CD14-positive monocyte (primary cell): ENCODE data around the gene EXOC8. TPM values are rescaled to one million over a fixed set of nuclear protein-coding genes. Genes with fewer than 3 reads are reported as not detected.

ENCODE experiments used
- DNase-seq, 3 donors: peaks; one replicate each; pipeline ENCODE4 v3.0.0-alpha.2; 2011 to 2022
- H2AFZ ChIP-seq: 2 replicates; pipeline ENCODE4 v1.6.0; 2012; ENCODE audit warnings: mild to moderate bottlenecking, low read depth, low read length, inconsistent platforms; ENCODE audit not compliant: insufficient read depth, poor library complexity, severe bottlenecking
- H3K27ac ChIP-seq, 2 donors: 1 replicate in 1 of 2; 2 replicates in 1 of 2; pipeline ENCODE4 v1.5.1; 2012 to 2013; ENCODE audit warnings: low read length in 2 of 2, control low read depth in 1 of 2, inconsistent platforms in 1 of 2, low read depth in 1 of 2, mild to moderate bottlenecking in 1 of 2
- H3K27me3 ChIP-seq, 2 donors: one replicate each; pipeline versions ENCODE4 v1.6.0 to v1.6.1; 2011 to 2013; ENCODE audit warnings: low read length in 2 of 2; ENCODE audit not compliant: control insufficient read depth in 2 of 2, insufficient read depth in 2 of 2
- H3K36me3 ChIP-seq, 2 donors: replicated peaks in 1 of 2; 1 replicate in 1 of 2; 2 replicates in 1 of 2; pipeline versions ENCODE4 v1.5.1 to v1.6.1; 2012 to 2013; ENCODE audit warnings: low read length in 2 of 2, control low read depth in 1 of 2, inconsistent platforms in 1 of 2, mild to moderate bottlenecking in 1 of 2; ENCODE audit not compliant: insufficient read depth in 2 of 2, control insufficient read depth in 1 of 2
- H3K4me1 ChIP-seq, 2 donors: 1 replicate in 1 of 2; 2 replicates in 1 of 2; pipeline versions ENCODE4 v1.5.1 to v1.6.1; 2012 to 2013; ENCODE audit warnings: low read length in 2 of 2, control low read depth in 1 of 2, inconsistent platforms in 1 of 2, mild to moderate bottlenecking in 1 of 2, moderate library complexity in 1 of 2; ENCODE audit not compliant: insufficient read depth in 2 of 2, control insufficient read depth in 1 of 2
- H3K4me2 ChIP-seq: replicated peaks from 2 replicates; pipeline ENCODE3; 2012; ENCODE audit warnings: low read length, moderate library complexity, mild to moderate bottlenecking; ENCODE audit not compliant: poor library complexity, severe bottlenecking; ENCODE audit errors: extremely low read depth
- H3K4me3 ChIP-seq, 3 experiments: fragments of 200-600 bp in 1 of 3; sonication (generic) in 1 of 3; replicated peaks in 1 of 3; 1 replicate in 2 of 3; 2 replicates in 1 of 3; pipeline ENCODE4 v1.5.1; 2011 to 2013; ENCODE audit warnings: low read length in 3 of 3, mild to moderate bottlenecking in 3 of 3, control low read depth in 2 of 3, low read depth in 2 of 3, inconsistent platforms in 1 of 3, moderate library complexity in 1 of 3
- H3K79me2 ChIP-seq: 2 replicates; pipeline ENCODE4 v1.6.0; 2012; ENCODE audit warnings: mild to moderate bottlenecking, control low read depth, inconsistent platforms, low read length, moderate library complexity; ENCODE audit not compliant: insufficient read depth
- H3K9ac ChIP-seq: 2 replicates; pipeline ENCODE4 v1.6.0; 2017; ENCODE audit warnings: low read length, mild to moderate bottlenecking; ENCODE audit not compliant: insufficient read depth, poor library complexity, severe bottlenecking
- H3K9me3 ChIP-seq, 2 donors: replicated peaks in 1 of 2; 1 replicate in 1 of 2; 2 replicates in 1 of 2; pipeline versions ENCODE4 v1.5.1 to v1.6.1; 2012 to 2013; ENCODE audit warnings: low read length in 2 of 2, control low read depth in 1 of 2; ENCODE audit not compliant: control insufficient read depth in 1 of 2, insufficient read depth in 1 of 2
- H4K20me1 ChIP-seq: 2 replicates; pipeline ENCODE4 v1.6.0; 2012; ENCODE audit warnings: mild to moderate bottlenecking, low read length, control low read depth, moderate library complexity; ENCODE audit not compliant: insufficient read depth
- H3K27ac Mint-ChIP-seq, 7 donors: one replicate each; pipeline ENCODE4 v1.8.0; 2020; ENCODE audit warnings: mild to moderate bottlenecking in 7 of 7, mixed read lengths in 7 of 7, moderate library complexity in 6 of 7, inconsistent platforms in 2 of 7
- H3K27me3 Mint-ChIP-seq, 3 donors: one replicate each; pipeline ENCODE4 v1.8.0; 2021 to 2022; ENCODE audit warnings: low read depth in 3 of 3, mild to moderate bottlenecking in 3 of 3, mixed read lengths in 3 of 3, moderate library complexity in 3 of 3, inconsistent platforms in 1 of 3
- H3K36me3 Mint-ChIP-seq, 2 donors: one replicate each; pipeline ENCODE4 v1.8.0; 2020; ENCODE audit warnings: mixed read lengths in 2 of 2, inconsistent platforms in 1 of 2, mild to moderate bottlenecking in 1 of 2
- H3K4me1 Mint-ChIP-seq: one replicate; pipeline ENCODE4 v1.8.0; 2020; ENCODE audit warnings: mild to moderate bottlenecking, mixed read lengths
- H3K4me3 Mint-ChIP-seq, 2 donors: one replicate each; pipeline ENCODE4 v1.8.0; 2020; ENCODE audit warnings: mild to moderate bottlenecking in 2 of 2, mixed read lengths in 2 of 2, moderate library complexity in 1 of 2
- H3K9me3 Mint-ChIP-seq, 7 donors: one replicate each; pipeline ENCODE4 v1.8.0; 2020 to 2022; ENCODE audit warnings: mixed read lengths in 7 of 7, mild to moderate bottlenecking in 6 of 7, moderate library complexity in 6 of 7, inconsistent platforms in 2 of 7
- WGBS: methylation state at CpG from one replicate; pipeline ENCODE4 v1.1.5; 2013; ENCODE audit warnings: missing lambda C conversion rate; ENCODE audit not compliant: insufficient coverage; 5-methylcytosine and 5-hydroxymethylcytosine counted together
- intact Hi-C, 2 donors: fragments of 100-400 bp; cut with micrococcal nuclease; formaldehyde crosslinking; loops; one replicate each; pipeline versions ENCODE4 v1.15.0 to v1.15.1; 2023
- polyA plus RNA-seq, 3 donors: library from polyadenylated mRNA; depleted of rRNA in 1 of 3; unstranded in 2 of 3; stranded (reverse) in 1 of 3; fragments of 300-500 nt in 2 of 3; fragments of >200 nt in 1 of 3; fragmentation: Illumina TruSeq in 2 of 3; gene quantifications; 1 replicate in 2 of 3; 2 replicates in 1 of 3; pipeline ENCODE4 v1.2.3, GENCODE V29; 2012 to 2021
- TF ChIP-seq, protein P1 (sequence below): fragments of 200-600 bp; IDR thresholded peaks from one replicate; pipeline ENCODE4 v1.8.0; 2022; ENCODE audit warnings: antibody characterized with exemption, mild to moderate bottlenecking

The EXOC8 gene
- polyA plus RNA-seq, 3 donors = 2.8 to 7.8 (median 3.1) TPM

DNA sequence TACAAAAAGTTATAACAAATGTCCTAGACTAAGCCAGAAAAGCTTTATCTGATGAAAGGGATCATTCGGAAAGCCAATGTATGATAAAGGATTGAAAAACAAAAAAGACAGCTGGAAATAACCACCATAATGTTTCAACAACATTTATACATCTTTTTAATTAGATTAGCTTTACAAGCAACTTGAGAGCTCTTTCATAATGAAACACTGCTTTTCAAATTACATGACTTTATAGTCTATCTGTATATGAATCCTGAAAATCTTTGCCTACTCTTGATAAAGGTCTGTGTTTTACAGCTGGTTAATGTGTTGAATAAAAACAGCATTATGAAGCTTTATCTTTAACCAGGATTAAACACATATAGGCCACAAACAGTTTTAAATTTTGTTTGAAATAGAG, 26.0 kb upstream of the EXOC8 start:
- no peak overlapping the region for H3K27ac Mint-ChIP-seq
- peaks cover 25% of the 10 kb centered on the region for H4K20me1 ChIP-seq
- no peak overlapping the region for H3K4me2 ChIP-seq
- DNase-seq = no peak
- H3K36me3 Mint-ChIP-seq = peaks cover 50 to 63% of the 10 kb centered on the region in 2 donors
- peaks cover 7% of the 10 kb centered on the region for H3K4me1 Mint-ChIP-seq
- no peaks in the 10 kb centered on the region for H3K27me3 ChIP-seq
- H3K36me3 ChIP-seq = peaks cover 36 to 75% of the 10 kb centered on the region in 2 donors
- intact Hi-C loops = no loop called here
- H3K4me3 Mint-ChIP-seq = no peak overlapping the region
- no peak overlapping the region for H2AFZ ChIP-seq
- no peaks in the 10 kb centered on the region for H3K9me3 Mint-ChIP-seq
- no CpG with 5 or more reads among the region's 1 CpG for WGBS
- H3K9ac ChIP-seq = no peak overlapping the region
- no peaks in the 10 kb centered on the region for H3K27me3 Mint-ChIP-seq
- peaks cover 0 to 9% of the 10 kb centered on the region in 2 donors for H3K4me1 ChIP-seq
- H3K9me3 ChIP-seq = no peaks in the 10 kb centered on the region
- H3K4me3 ChIP-seq = no peak overlapping the region
- TF ChIP-seq, protein P1, sequence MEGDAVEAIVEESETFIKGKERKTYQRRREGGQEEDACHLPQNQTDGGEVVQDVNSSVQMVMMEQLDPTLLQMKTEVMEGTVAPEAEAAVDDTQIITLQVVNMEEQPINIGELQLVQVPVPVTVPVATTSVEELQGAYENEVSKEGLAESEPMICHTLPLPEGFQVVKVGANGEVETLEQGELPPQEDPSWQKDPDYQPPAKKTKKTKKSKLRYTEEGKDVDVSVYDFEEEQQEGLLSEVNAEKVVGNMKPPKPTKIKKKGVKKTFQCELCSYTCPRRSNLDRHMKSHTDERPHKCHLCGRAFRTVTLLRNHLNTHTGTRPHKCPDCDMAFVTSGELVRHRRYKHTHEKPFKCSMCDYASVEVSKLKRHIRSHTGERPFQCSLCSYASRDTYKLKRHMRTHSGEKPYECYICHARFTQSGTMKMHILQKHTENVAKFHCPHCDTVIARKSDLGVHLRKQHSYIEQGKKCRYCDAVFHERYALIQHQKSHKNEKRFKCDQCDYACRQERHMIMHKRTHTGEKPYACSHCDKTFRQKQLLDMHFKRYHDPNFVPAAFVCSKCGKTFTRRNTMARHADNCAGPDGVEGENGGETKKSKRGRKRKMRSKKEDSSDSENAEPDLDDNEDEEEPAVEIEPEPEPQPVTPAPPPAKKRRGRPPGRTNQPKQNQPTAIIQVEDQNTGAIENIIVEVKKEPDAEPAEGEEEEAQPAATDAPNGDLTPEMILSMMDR = no peak
- H3K79me2 ChIP-seq = no peaks in the 10 kb centered on the region
- no peak overlapping the region for H3K27ac ChIP-seq

DNA sequence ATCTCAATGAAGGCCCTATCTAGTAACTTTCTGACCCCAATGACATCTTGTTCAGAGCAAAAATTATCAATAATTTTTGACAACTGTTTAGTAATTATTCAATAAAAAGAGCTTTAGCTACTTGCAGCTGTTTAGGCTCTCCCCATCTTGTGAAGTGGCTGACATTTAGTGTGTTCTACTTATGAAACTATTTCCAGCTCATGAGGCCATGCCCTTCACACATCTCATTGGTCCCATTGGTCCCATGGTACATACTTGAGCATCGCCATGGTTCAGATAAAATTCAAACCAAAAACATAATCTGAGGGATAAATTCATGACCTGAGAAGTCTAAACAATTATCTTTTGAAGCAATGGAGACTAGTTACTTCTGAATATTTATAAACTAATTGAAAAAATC, 24.7 kb upstream of the EXOC8 start:
- Histone ChIP-seq H3K9ac (no peak overlapping the region), H3K9me3 (no peaks in the 10 kb centered on the region), H3K79me2 (no peaks in the 10 kb centered on the region), H3K36me3 (peaks cover 27 to 63% of the 10 kb centered on the region in 2 donors), H3K4me2 (no peak overlapping the region), H4K20me1 (peaks cover 19% of the 10 kb centered on the region), H3K27me3 (no peaks in the 10 kb centered on the region), H3K4me3 (no peak overlapping the region), H2AFZ (no peak overlapping the region), H3K27ac (no peak overlapping the region), H3K4me1 (peaks cover 0 to 14% of the 10 kb centered on the region in 2 donors)
- H3K4me3 Mint-ChIP-seq = no peak overlapping the region
- peaks cover 13% of the 10 kb centered on the region for H3K4me1 Mint-ChIP-seq
- intact Hi-C loops = no loop called here
- H3K27ac Mint-ChIP-seq = no peak overlapping the region
- H3K9me3 Mint-ChIP-seq = no peaks in the 10 kb centered on the region
- no peak for DNase-seq
- no CpG with 5 or more reads among the region's 1 CpG for WGBS
- TF ChIP-seq, protein P1 = no peak
- no peaks in the 10 kb centered on the region for H3K27me3 Mint-ChIP-seq
- H3K36me3 Mint-ChIP-seq = peaks cover 46 to 56% of the 10 kb centered on the region in 2 donors
